ENCODE data around the gene ELMO1. TPM values are rescaled to one million over a fixed set of nuclear protein-coding genes. Genes with fewer than 3 reads are reported as not detected.

ELMO1 gene
- total and polyA plus RNA-seq, 2 of the 13 experiments (the other 11 are each of a cell fraction or from before 2014, with no cell fraction given): 0.11 to 0.17 TPM

DNA sequence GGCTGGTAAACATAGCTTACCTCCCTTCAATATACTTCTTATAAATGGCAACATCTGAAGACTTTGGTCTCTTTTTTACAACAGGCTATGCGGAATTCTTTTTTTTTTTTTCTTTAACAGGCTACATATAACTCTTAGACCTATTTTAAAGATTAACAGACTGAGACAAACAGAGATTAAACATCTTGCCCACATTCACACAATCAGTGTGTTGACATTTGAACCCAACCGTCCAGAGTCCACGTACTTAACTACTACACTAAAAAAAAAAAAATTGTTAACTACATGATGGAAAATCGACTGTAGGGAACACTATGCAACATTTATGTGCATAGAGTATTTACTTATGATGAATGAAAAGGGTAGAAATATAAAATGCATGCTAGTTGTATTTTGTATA lies 298.5 kb downstream of the ELMO1 start (continued):
- TF ChIP-seq ZNF841 (CRISPR knock-in tag; IDR thresholded peaks at IDR 0.05; ENCODE audit: borderline replicate concordance): no peak
- TF ChIP-seq, protein P1, sequence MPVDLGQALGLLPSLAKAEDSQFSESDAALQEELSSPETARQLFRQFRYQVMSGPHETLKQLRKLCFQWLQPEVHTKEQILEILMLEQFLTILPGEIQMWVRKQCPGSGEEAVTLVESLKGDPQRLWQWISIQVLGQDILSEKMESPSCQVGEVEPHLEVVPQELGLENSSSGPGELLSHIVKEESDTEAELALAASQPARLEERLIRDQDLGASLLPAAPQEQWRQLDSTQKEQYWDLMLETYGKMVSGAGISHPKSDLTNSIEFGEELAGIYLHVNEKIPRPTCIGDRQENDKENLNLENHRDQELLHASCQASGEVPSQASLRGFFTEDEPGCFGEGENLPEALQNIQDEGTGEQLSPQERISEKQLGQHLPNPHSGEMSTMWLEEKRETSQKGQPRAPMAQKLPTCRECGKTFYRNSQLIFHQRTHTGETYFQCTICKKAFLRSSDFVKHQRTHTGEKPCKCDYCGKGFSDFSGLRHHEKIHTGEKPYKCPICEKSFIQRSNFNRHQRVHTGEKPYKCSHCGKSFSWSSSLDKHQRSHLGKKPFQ (CRISPR knock-in tag; IDR thresholded peaks at IDR 0.05; ENCODE audit: insufficient replicate concordance): no peak
- TF ChIP-seq, protein P2, sequence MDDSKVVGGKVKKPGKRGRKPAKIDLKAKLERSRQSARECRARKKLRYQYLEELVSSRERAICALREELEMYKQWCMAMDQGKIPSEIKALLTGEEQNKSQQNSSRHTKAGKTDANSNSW (CRISPR knock-in tag; IDR thresholded peaks at IDR 0.05; ENCODE audit: borderline replicate concordance): no peak
- TF ChIP-seq, protein P3, sequence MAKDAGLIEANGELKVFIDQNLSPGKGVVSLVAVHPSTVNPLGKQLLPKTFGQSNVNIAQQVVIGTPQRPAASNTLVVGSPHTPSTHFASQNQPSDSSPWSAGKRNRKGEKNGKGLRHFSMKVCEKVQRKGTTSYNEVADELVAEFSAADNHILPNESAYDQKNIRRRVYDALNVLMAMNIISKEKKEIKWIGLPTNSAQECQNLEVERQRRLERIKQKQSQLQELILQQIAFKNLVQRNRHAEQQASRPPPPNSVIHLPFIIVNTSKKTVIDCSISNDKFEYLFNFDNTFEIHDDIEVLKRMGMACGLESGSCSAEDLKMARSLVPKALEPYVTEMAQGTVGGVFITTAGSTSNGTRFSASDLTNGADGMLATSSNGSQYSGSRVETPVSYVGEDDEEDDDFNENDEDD (CRISPR knock-in tag; IDR thresholded peaks at IDR 0.05; ENCODE audit: borderline replicate concordance): no peak
- no peak for TF ChIP-seq SOX6 (IDR thresholded peaks at IDR 0.05)
- peak; percentile 56; the same call in 1 of the 2 replicates for TF ChIP-seq SOX6 (CRISPR knock-in tag; IDR thresholded peaks at IDR 0.05)
- no peak for TF ChIP-seq JDP2 (CRISPR knock-in tag; IDR thresholded peaks at IDR 0.05; ENCODE audit: borderline replicate concordance)
- no peak for TF ChIP-seq ZNF550 (CRISPR knock-in tag; IDR thresholded peaks at IDR 0.05; ENCODE audit: borderline replicate concordance)
- no peak for TF ChIP-seq RFXANK (CRISPR knock-in tag; IDR thresholded peaks at IDR 0.05)
- no peak for TF ChIP-seq HDAC1 (CRISPR knock-in tag; IDR thresholded peaks at IDR 0.05)
- TF ChIP-seq ZNF383 (CRISPR knock-in tag; IDR thresholded peaks at IDR 0.05; ENCODE audit: borderline replicate concordance): no peak
- TF ChIP-seq, protein P4, sequence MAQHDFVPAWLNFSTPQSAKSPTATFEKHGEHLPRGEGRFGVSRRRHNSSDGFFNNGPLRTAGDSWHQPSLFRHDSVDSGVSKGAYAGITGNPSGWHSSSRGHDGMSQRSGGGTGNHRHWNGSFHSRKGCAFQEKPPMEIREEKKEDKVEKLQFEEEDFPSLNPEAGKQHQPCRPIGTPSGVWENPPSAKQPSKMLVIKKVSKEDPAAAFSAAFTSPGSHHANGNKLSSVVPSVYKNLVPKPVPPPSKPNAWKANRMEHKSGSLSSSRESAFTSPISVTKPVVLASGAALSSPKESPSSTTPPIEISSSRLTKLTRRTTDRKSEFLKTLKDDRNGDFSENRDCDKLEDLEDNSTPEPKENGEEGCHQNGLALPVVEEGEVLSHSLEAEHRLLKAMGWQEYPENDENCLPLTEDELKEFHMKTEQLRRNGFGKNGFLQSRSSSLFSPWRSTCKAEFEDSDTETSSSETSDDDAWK (CRISPR knock-in tag; IDR thresholded peaks at IDR 0.05): no peak
- no peak for TF ChIP-seq ZNF777 (CRISPR knock-in tag; IDR thresholded peaks at IDR 0.05)
- no peak for TF ChIP-seq NFKB2 (CRISPR knock-in tag; IDR thresholded peaks at IDR 0.05; ENCODE audit: borderline replicate concordance)
- no peak for TF ChIP-seq HOXA3 (CRISPR knock-in tag; IDR thresholded peaks at IDR 0.05)
- TF ChIP-seq, protein P5, sequence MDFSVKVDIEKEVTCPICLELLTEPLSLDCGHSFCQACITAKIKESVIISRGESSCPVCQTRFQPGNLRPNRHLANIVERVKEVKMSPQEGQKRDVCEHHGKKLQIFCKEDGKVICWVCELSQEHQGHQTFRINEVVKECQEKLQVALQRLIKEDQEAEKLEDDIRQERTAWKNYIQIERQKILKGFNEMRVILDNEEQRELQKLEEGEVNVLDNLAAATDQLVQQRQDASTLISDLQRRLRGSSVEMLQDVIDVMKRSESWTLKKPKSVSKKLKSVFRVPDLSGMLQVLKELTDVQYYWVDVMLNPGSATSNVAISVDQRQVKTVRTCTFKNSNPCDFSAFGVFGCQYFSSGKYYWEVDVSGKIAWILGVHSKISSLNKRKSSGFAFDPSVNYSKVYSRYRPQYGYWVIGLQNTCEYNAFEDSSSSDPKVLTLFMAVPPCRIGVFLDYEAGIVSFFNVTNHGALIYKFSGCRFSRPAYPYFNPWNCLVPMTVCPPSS (IDR thresholded peaks at IDR 0.05): no peak
- TF ChIP-seq ZNF510 (CRISPR knock-in tag; IDR thresholded peaks at IDR 0.05; ENCODE audit: low read depth): no peak
- TF ChIP-seq, protein P6, sequence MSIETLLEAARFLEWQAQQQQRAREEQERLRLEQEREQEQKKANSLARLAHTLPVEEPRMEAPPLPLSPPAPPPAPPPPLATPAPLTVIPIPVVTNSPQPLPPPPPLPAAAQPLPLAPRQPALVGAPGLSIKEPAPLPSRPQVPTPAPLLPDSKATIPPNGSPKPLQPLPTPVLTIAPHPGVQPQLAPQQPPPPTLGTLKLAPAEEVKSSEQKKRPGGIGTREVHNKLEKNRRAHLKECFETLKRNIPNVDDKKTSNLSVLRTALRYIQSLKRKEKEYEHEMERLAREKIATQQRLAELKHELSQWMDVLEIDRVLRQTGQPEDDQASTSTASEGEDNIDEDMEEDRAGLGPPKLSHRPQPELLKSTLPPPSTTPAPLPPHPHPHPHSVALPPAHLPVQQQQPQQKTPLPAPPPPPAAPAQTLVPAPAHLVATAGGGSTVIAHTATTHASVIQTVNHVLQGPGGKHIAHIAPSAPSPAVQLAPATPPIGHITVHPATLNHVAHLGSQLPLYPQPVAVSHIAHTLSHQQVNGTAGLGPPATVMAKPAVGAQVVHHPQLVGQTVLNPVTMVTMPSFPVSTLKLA (IDR thresholded peaks at IDR 0.05): no peak
- TF ChIP-seq, protein P7, sequence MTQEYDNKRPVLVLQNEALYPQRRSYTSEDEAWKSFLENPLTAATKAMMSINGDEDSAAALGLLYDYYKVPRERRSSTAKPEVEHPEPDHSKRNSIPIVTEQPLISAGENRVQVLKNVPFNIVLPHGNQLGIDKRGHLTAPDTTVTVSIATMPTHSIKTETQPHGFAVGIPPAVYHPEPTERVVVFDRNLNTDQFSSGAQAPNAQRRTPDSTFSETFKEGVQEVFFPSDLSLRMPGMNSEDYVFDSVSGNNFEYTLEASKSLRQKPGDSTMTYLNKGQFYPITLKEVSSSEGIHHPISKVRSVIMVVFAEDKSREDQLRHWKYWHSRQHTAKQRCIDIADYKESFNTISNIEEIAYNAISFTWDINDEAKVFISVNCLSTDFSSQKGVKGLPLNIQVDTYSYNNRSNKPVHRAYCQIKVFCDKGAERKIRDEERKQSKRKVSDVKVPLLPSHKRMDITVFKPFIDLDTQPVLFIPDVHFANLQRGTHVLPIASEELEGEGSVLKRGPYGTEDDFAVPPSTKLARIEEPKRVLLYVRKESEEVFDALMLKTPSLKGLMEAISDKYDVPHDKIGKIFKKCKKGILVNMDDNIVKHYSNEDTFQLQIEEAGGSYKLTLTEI (CRISPR knock-in tag; conservative IDR thresholded peaks at IDR 0.05): no peak
- TF ChIP-seq SETDB1 (CRISPR knock-in tag; IDR thresholded peaks at IDR 0.05; ENCODE audit: borderline replicate concordance): no peak
- no peak for TF ChIP-seq ZNF782 (CRISPR knock-in tag; IDR thresholded peaks at IDR 0.05; ENCODE audit: borderline replicate concordance)
- TF ChIP-seq SIN3A (IDR thresholded peaks at IDR 0.05; ENCODE audit: borderline replicate concordance, low read depth, low read length): no peak
- peak; percentile 91 for TF ChIP-seq KDM1A (CRISPR knock-in tag; IDR thresholded peaks at IDR 0.05)

All from HepG2 (cell line).